ENCODE measurements around the gene CENPX. TPM values are rescaled to one million over a fixed set of nuclear protein-coding genes. Genes with fewer than 3 reads are reported as not detected.

CENPX gene
- total RNA-seq, 4 donors from 2014 or later: 52.1 to 144 (median 106) TPM

- no peak for TF ChIP-seq POLR2A (IDR thresholded peaks at IDR 0.05)
- TF ChIP-seq, protein P1, sequence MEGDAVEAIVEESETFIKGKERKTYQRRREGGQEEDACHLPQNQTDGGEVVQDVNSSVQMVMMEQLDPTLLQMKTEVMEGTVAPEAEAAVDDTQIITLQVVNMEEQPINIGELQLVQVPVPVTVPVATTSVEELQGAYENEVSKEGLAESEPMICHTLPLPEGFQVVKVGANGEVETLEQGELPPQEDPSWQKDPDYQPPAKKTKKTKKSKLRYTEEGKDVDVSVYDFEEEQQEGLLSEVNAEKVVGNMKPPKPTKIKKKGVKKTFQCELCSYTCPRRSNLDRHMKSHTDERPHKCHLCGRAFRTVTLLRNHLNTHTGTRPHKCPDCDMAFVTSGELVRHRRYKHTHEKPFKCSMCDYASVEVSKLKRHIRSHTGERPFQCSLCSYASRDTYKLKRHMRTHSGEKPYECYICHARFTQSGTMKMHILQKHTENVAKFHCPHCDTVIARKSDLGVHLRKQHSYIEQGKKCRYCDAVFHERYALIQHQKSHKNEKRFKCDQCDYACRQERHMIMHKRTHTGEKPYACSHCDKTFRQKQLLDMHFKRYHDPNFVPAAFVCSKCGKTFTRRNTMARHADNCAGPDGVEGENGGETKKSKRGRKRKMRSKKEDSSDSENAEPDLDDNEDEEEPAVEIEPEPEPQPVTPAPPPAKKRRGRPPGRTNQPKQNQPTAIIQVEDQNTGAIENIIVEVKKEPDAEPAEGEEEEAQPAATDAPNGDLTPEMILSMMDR (IDR thresholded peaks at IDR 0.05): no peak
- intact Hi-C loops (cut with DNase I): no loop called here
- 60 to 74% methylated on average over 1 to 3 of the region's 28 CpGs for WGBS, 2 donors
- DNase-seq: no peak
- Histone ChIP-seq H3K4me3 (no peak overlapping the region), H3K27me3 (no peaks in the 10 kb centered on the region), H3K4me1 (peaks cover 10 to 56% (median 15%) of the 10 kb centered on the region in 3 donors), H3K9me3 (no peaks in the 10 kb centered on the region), H3K36me3 (peaks cover 0 to 34% (median 4%) of the 10 kb centered on the region in 3 donors), H3K27ac (no peak overlapping the region)
These were observed 6.4 kb downstream of the CENPX start for GRCh38 chr17:82016061-82016874.

DNA sequence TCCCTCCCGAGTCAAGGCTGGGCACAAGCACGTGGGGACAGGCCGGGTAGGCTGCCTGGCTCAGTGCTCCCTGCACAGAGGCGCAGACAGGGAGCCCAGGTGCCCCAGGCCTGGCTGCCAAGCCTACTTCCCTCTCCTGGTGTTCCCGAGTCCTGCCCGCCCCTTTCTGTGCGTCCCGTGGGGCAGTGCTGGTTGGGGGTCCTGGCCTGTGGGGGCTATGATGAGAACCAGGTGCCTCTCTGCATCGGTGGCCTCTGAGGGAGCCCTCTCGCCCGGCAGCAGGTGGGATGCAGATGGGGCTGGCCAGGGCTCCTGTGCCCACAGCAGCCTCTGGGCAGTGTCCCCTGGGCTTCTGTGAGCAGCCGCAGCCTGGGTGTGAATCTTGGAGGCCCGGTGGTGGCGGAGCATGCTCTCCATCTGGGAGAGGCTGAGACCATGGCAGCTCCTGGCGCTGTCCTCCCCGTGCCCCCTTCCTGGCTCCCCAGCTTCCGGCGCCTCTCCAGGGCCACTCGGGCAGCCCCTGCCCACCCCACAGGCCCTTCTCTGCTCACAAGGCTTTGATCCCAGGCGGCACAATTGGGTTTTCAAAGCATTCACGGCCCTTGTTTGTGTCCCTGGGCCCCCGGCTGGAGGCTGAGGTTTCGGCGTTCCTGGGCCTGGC, 7.2 kb downstream of the CENPX start:
- intact Hi-C loops (cut with DNase I): no loop called here
- Histone ChIP-seq H3K4me1 (peaks cover 6 to 48% (median 9%) of the 10 kb centered on the region in 3 donors), H3K4me3 (no peak overlapping the region), H3K9me3 (no peaks in the 10 kb centered on the region), H3K27ac (no peak overlapping the region), H3K27me3 (no peaks in the 10 kb centered on the region), H3K36me3 (peaks cover 0 to 42% (median 4%) of the 10 kb centered on the region in 3 donors)
- DNase-seq: no peak
- WGBS, 2 donors: 74 to 79% methylated on average over 8 to 16 of the region's 24 CpGs
- no peak for TF ChIP-seq POLR2A (IDR thresholded peaks at IDR 0.05)
- TF ChIP-seq, protein P1 (IDR thresholded peaks at IDR 0.05): no peak

GRCh38 chr17:82014971-82015310, 7.7 kb downstream of the CENPX start:
- Histone ChIP-seq H3K36me3 (peaks cover 0 to 44% (median 4%) of the 10 kb centered on the region in 3 donors), H3K27me3 (no peaks in the 10 kb centered on the region), H3K4me3 (no peak overlapping the region), H3K4me1 (peaks cover 6 to 43% (median 9%) of the 10 kb centered on the region in 3 donors), H3K27ac (no peak overlapping the region), H3K9me3 (no peaks in the 10 kb centered on the region)
- TF ChIP-seq, protein P1 (IDR thresholded peaks at IDR 0.05): no peak
- TF ChIP-seq POLR2A (IDR thresholded peaks at IDR 0.05): no peak
- intact Hi-C loops (cut with DNase I): no loop called here
- 88 to 94% methylated on average over 3 to 4 of the region's 13 CpGs for WGBS, 2 donors
- no peak for DNase-seq

GRCh38 chr17:82014432-82014831, 8.2 kb downstream of the CENPX start:
- Histone ChIP-seq H3K36me3 (peaks cover 0 to 49% (median 4%) of the 10 kb centered on the region in 3 donors), H3K27me3 (no peaks in the 10 kb centered on the region), H3K4me1 (peaks cover 6 to 38% (median 9%) of the 10 kb centered on the region in 3 donors), H3K27ac (no peak overlapping the region), H3K9me3 (no peaks in the 10 kb centered on the region), H3K4me3 (no peak overlapping the region)
- intact Hi-C loops (cut with DNase I): no loop called here
- no peak for DNase-seq
- no peak for TF ChIP-seq POLR2A (IDR thresholded peaks at IDR 0.05)
- TF ChIP-seq, protein P1 (IDR thresholded peaks at IDR 0.05): peak in 2 of 6 experiments; percentile 25 to 48
- WGBS, 2 donors: 89% methylated on average over 5 of the region's 23 CpGs; no CpG with 5 or more reads in 1 of the 2 donors

GRCh38 chr17:82013772-82014321, 8.8 kb downstream of the CENPX start:
- Histone ChIP-seq H3K4me1 (peaks cover 6 to 35% (median 9%) of the 10 kb centered on the region in 3 donors), H3K4me3 (no peak overlapping the region), H3K27ac (peak overlapping the region in 2 of 4 donors; percentile 34 to 61), H3K27me3 (no peaks in the 10 kb centered on the region), H3K9me3 (no peaks in the 10 kb centered on the region), H3K36me3 (peaks cover 0 to 50% (median 4%) of the 10 kb centered on the region in 3 donors)
- no peak for DNase-seq
- intact Hi-C loops (cut with DNase I): no loop called here
- whole genome bisulfite sequencing, 2 donors: 88 to 90% methylated on average over 12 of the region's 16 CpGs
- TF ChIP-seq, protein P1 (IDR thresholded peaks at IDR 0.05): no peak
- no peak for TF ChIP-seq POLR2A (IDR thresholded peaks at IDR 0.05)

Measured in esophagus squamous epithelium (tissue), 5 donors.